ENCODE results near the gene LRRC74B. TPM values are rescaled to one million over a fixed set of nuclear protein-coding genes. Genes with fewer than 3 reads are reported as not detected.
"Not testable (repeated sequence)": the region's sequence is repeated elsewhere in the genome, so short reads cannot be mapped to it uniquely, and the experiment has no call there.

LRRC74B gene
- total RNA-seq, 2 donors from 2014 or later = not detected

GRCh38 chr22:21092797-21093554 is 47.2 kb downstream of the LRRC74B start:
- intact Hi-C loops (cut with DNase I) = loop anchor here in 1 of 2 donors (1.0 kb wide), 1 partner anchor 68 kb away; no protein-coding TSS in a partner anchor
- no peak for DNase-seq (ENCODE audit: low spot score)

- DNase-seq (ENCODE audit: low spot score) = not testable (repeated sequence)
- intact Hi-C loops (cut with DNase I) = loop anchor here in 1 of 2 donors (1.0 kb wide), 1 partner anchor 68 kb away; no protein-coding TSS in a partner anchor
Measured at GRCh38 chr22:21093555-21094137, 47.9 kb downstream of the LRRC74B start.

DNA sequence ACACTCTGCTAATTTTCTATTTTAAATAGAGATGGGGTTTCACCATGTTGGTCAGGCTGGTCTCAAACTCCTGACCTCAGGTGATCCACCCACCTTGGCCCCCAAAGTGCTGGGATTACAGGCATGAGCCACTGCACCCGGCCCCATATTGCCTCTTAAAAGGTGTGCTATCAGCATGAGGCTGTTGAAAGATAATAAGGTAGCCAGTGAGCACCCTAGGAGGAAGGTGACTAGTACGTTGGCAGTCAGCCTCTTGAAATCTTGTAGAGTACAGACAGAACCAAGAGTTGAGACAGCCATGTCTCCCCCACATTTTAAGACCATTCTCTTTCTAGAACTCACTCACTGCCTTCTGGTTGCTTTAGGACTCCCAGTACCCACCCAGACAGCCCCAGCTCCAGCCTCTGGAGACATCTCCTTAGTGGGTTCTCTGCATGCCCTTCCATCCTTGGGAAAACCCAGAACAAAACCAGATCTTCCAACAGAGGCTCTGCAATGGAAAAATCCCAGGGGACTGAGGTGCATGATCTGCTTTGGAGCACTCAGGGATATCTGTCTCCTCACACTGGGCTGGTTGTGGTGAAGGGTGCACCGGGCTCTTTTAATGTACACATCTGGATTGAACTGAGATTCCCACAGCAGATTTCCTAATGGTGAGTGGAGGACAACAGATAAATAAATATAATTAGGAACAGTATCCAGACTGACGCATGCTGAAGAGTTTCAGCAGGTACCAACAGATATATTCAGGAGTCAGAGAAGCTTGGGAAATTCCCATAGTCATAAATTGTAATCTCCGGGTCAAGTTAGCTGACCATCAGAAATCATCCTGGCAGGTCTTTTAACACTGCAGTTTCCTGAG is 49.4 kb downstream of the LRRC74B start:
- intact Hi-C loops (cut with DNase I) = no loop called here

DNA sequence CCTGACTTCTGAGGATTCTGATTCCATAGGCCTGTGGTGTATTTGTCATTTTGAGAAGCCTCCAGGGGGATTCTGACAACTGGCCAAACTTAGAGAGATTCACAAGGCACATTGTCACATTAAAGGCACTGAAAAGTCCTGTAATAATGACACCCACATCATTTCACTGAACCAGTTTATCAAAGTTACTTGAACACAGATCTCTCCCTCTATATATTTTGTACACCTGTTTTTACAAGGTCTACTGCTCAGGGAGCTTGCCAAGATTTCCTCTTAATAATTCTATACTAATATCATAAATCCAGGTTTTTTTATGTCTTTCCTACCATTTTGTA is 50.0 kb downstream of the LRRC74B start:
- DNase-seq (ENCODE audit: low spot score) = no peak
- intact Hi-C loops (cut with DNase I) = no loop called here

More for the DNA sequence above, 49.4 kb downstream of the LRRC74B start:
- DNase-seq (ENCODE audit: low spot score) = no peak

GRCh38 chr22:21096878-21097277 is 51.1 kb downstream of the LRRC74B start:
- intact Hi-C loops (cut with DNase I); DNase-seq (ENCODE audit: low spot score): not testable (repeated sequence)

DNA sequence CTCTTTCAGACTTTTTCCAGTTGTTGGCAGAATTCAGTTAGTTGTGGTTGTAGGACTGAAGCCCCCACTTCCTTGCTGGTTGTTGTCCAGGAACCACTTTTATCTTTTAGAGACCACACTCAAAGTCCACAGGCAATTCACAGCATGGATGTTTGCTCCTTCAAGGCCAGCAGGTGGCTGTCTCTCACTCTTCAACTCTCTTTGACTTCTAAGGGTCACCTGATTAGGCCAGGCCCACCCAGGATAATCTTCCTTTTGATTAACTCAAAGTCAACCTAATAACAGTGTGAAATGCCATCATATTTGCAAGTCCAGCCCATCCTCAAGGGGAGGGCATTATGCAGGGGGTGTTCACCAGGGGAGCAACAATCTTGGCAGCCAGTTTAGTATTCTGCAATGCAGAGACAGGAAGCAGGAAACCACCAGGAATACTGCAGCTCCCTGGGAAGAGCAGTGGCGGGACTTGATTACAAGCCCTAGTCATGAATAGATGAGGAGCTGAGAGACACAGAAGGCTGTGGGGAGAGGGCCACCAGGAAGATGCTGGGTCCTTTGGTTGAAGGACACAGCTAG is 52.4 kb downstream of the LRRC74B start:
- intact Hi-C loops (cut with DNase I) = no loop called here
- no peak for DNase-seq (ENCODE audit: low spot score)

DNA sequence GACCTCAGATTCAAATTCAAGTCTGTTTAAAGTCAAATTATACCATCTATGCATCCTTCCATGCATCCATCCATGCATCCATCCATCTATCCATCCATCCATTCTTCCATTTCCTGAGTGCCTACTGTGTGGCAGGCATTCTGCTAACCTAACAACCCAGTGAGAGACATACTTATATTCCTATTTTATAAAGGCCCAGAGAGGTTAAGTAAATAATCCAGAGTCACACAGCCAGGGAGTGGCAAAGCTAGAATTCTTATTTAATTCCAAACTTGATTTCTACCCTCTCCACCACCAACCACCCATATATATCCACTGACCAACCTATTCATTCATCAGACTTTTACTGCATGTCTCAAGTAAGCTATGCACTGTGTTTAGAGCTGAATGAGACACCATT is 53.8 kb downstream of the LRRC74B start:
- DNase-seq (ENCODE audit: low spot score) = no peak
- intact Hi-C loops (cut with DNase I) = no loop called here

DNA sequence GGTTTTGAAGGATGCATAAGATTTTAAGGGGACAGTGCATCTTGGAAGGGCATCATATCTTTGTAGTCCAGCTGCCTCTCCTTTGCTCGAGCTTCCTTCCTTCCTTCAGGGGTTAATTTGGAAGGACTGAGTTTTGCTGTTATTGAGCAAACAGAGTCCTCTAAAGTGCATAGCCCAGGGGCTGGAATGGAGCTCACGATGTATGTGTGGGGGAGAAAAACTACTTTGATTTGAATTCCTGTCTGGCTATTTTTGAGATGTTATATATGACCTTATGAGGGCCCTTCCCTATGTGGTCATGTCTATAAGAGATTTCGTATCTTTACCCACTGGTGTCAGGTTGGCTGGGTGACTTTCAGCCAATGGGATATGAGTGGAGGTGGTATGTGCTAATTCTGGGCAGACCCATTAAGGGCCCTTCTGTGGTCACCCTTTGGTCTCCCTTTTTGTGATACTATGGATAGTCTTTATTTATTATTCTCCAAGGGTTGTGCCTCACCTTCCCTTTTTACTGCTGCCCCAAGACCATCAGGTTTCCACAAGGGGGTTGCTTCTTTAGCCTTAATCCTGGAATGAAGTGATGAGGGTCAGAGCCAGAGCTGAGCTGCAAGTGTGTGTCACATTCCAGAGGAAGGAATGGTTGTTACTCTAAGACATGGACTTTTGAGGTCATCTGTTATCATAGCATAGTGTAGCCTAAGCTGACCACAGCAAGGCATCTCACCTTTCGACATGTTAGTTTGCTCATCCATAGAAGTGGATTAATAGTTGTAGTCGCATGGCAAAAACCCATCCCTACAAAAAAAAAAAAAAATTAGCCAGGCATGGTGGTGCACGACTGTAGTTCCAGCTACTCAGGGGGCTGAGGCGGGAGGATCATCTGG is 54.6 kb downstream of the LRRC74B start:
- DNase-seq (ENCODE audit: low spot score) = no peak
- intact Hi-C loops (cut with DNase I) = no loop called here

DNA sequence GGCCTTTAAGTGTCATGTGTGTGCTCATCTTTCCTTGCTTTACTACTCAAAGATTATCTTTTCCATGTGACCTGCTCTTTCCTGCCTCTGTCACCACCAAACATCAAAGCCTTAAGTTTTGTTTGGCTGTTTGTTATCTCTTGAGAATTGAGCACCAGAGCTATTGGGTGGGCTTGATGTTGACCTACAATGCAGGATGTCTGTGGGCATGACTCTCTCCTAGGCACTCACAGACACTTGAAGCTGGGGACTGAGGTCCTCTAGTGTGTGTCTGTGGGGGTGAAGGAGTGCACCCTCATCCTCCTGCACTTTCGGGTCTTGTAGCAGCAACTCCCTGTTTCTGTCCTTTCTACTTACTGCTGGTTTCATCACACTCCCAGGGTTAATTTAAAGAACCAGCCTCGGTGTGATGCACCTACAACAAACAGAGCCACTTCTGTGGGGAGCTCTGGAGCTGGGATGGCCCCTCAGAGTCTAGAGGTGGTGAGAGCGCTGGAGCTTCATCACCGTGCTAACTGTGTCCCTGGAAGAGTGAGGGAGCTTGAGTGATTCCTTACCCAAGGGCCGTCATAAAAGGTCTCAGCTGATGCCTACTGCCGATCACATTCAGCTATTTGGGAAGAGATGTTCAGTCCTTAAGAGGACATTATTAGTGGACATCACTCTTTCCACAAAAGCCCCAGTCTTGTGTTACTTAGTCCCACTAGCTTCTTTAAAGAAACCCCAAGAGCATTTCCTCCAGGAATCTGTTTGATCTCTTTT is 56.3 kb downstream of the LRRC74B start:
- no peak for DNase-seq (ENCODE audit: low spot score)
- intact Hi-C loops (cut with DNase I) = no loop called here

DNA sequence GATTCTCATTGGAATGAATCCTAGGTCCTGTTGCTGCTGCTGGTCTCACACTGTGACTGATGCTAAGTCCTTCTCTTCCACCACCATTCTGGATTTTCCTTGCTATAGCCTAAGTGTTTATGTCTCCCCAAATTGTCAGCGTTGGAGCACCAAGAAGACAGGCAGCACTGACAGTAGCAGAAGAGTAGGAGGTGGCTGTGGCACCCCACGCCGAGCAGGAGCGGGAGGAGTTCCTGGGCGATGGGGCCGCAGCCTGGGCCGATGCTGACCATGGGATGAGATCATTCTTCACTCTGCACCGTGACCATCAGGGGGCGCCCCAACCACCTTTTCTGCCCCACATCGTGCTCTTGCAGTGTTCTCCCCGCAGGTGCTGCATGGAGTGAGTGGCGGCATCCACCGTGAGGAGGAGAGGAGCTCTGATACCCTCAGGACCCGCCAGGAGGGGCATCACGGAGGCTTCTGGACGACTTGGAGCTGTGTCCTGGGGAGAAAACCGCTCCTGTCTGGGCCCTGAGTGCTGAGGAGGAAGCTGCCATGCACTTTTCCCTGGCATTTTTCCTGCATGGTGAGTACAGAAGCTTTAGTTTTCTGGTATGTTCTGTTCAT is 57.0 kb downstream of the LRRC74B start:
- intact Hi-C loops (cut with DNase I) = no loop called here
- peak; percentile 89 for DNase-seq (ENCODE audit: low spot score)

DNA sequence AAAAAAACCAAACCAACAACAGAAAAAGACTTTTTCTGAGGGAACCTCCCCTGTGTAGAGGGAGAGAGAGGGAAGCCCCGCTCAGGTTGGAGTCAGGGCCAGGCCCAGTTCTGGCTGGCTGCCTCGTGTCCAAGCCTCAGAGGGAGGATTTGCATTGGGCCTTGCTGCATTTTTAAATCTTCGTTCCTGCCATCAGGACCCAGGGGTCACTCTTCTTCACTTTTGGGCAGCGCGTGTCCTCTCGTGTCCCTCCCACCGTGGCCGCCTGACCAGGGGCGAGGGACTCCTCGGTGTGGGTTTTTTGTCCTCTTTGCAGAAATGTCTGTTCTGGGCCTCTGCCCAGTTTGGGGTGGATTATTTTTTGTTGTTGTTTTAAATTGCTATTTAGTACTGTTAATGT is 57.9 kb downstream of the LRRC74B start:
- DNase-seq (ENCODE audit: low spot score) = no peak
- intact Hi-C loops (cut with DNase I) = no loop called here

DNA sequence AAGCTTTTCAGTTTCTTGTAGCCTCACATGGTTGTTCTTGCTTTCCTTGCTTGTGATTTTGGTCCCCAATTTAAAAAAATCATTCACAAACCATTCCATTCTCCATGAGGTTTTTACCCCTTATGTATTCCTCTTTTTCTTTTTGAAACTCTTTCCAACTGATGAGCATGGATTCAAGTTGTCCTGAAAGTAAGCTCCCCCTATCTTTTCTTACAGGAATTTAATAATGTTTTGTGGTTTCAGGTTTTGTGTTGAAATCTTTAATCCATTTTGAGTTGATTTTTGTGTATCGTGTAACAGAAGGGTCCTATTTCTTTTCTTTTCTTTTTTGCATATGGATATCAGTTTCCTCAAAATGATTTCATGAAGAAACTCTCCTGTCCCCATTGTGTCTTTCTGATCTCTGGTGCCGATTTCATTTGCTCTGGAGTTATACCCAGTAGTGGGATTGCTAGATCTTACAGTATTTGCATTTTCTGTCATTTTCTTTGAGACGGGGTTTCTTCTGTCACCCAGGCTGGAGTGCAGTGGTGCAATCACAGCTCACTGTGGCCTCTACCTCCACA is 58.5 kb downstream of the LRRC74B start:
- intact Hi-C loops (cut with DNase I) = no loop called here
- DNase-seq (ENCODE audit: low spot score) = no peak

- no peak for DNase-seq (ENCODE audit: low spot score)
- intact Hi-C loops (cut with DNase I) = no loop called here
Measured at GRCh38 chr22:21105294-21105693, 59.5 kb downstream of the LRRC74B start.

DNA sequence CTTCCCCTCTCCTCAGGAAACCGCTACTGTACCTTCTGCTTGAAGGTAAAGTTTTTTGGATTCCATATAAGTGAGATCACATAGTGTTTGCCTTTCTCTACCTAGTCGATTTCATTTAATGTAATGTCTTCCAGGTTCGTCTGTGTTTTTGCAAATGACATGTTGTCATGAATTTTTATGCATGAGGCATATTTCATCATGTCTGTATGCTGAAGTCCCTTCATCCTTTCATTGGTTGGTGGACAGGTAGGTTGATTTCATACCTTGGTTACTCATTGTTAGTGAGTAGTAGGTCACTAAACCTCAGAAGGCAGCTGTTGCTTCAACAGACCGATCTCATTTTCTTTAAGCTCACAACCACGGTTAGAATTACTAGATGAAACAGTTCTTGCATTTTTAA is 60.3 kb downstream of the LRRC74B start:
- intact Hi-C loops (cut with DNase I) = no loop called here

GRCh38 chr22:21108379-21109115 is 62.8 kb downstream of the LRRC74B start:
- DNase-seq (ENCODE audit: low spot score) = no peak
- intact Hi-C loops (cut with DNase I) = no loop called here

More for the DNA sequence above, 60.3 kb downstream of the LRRC74B start:
- no peak for DNase-seq (ENCODE audit: low spot score)

All from posterior vena cava (tissue), 2 donors.